NCI-H2081 treated with DMSO at 0.1 percent for 48 hours (cell line): ENCODE results near the gene RPL35.

ENCODE experiments used
- DNase-seq: peaks from one replicate; lab custom pipeline; 2025; lab: John Stamatoyannopoulos, UW

The RPL35 gene

GRCh38 chr9:124877021-124877782 is 15.4 kb upstream of the RPL35 start:
- no peak for DNase-seq

DNA sequence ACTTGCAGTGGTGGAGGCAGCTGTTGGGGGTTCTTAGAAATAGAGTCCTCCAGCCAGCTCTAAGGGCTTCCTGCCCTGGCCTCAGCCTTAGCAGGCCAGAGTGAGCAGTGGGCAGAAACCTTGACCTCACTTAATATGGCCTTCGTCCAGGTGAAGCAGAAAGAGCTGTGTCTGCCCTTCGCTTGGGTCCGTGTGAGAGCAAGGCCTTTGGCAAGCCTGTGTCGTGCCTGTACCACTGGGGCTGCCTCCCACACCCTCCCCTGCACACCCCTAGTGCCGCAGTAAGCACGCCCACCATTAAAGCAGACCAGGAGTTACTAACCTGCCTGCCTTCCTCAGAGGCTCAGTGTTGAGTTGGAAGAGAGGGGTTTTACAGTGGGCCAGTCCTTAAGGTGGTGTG is 13.7 kb upstream of the RPL35 start:
- DNase-seq, result no peak

GRCh38 chr9:124873664-124874063 is 11.9 kb upstream of the RPL35 start:
- no peak for DNase-seq

- no peak for DNase-seq
Measured at GRCh38 chr9:124871156-124871561, 9.4 kb upstream of the RPL35 start.

DNA sequence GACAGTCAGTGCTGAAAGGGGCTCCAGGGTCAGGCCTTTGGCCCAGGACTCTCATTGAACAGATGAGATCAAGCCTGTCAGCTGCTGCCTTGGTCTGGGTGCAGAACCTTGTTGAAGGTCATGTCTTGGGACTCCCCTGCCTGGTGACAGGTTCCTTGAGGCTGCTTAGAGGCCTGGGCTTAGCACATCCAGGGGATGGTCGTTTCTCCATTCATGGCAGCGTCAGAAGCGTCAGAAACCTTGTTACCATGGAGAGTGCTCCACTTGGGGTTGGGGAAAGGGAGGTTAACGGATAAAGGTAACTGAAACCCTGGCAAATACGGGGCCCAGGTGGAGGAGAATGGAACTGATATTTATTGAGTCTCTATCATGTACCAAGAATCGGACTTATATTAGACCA is 9.0 kb upstream of the RPL35 start:
- DNase-seq, result no peak

DNA sequence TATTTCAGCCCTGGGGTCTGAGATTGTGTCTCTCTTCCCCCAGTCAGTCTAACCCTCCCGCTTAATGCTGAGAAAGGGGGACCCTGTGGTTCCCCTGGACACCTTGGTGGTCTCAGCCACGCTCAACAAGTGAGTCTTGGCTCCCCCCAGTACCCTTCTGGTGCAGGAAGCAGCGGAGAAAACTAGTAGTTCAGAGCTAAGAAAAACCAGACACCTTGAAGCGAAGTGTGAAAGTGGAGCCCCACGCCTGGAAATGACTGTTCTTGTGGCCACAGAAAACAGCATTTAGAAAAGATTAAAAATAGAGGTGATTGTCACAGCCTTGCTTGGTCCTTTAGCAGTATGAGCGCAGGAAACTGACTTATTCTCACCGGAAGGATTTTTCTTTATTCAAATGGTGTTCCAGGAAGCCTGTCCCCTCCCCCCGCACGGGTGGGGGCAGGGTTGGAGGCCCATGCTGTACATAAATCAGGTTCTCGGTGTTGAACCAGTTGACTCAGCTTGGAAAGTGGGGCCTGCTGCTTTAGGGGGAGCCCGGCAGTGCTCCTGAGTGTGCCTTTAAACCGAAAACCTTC is 8.3 kb upstream of the RPL35 start:
- no peak for DNase-seq

GRCh38 chr9:124869466-124869985 is 7.8 kb upstream of the RPL35 start:
- DNase-seq, result no peak

- peak; percentile 45 for DNase-seq
Measured at GRCh38 chr9:124868511-124869465, 7.0 kb upstream of the RPL35 start.

- DNase-seq, result no peak
Measured at GRCh38 chr9:124863371-124863871, 1.7 kb upstream of the RPL35 start.

DNA sequence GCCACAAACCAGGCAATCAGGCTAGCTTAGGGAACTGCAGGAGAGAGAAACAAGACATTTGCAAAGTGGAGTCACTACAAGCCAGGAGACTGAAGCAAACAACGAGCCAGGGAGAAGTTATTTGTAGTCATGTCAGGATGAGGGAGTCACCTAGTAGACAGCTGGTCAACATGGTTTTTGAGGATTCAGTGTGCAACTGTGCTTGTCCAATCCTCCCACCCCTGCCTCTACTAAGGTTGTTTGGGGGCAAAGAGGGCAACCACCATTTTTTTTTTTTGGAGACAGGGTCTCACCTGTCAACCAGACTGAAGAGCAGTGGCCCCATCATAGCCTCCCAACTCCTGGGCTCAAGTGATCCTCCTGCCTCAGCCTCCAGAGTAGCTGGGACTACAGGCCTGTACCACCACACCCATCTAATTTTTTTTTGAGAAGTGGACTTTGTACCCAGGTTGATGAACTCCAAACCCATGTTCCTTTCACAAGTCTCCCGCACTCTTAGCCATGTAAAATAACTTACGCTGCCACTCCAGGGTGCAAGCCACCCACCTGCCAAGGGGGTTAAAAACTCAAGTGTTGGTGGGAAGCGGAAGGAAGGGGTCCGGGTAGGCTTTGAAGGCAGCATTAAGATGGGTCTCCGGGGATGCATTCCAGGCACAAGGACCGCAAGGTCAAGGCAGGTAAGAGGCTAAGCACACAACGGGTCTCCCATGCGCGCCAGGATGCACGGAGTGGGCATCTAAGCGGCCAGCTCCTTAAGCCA is 995 bp downstream of the RPL35 start:
- no peak for DNase-seq

GRCh38 chr9:124859803-124860581 is 1.8 kb downstream of the RPL35 start:
- no peak for DNase-seq

GRCh38 chr9:124858330-124859046 is 3.3 kb downstream of the RPL35 start:
- DNase-seq, result no peak

DNA sequence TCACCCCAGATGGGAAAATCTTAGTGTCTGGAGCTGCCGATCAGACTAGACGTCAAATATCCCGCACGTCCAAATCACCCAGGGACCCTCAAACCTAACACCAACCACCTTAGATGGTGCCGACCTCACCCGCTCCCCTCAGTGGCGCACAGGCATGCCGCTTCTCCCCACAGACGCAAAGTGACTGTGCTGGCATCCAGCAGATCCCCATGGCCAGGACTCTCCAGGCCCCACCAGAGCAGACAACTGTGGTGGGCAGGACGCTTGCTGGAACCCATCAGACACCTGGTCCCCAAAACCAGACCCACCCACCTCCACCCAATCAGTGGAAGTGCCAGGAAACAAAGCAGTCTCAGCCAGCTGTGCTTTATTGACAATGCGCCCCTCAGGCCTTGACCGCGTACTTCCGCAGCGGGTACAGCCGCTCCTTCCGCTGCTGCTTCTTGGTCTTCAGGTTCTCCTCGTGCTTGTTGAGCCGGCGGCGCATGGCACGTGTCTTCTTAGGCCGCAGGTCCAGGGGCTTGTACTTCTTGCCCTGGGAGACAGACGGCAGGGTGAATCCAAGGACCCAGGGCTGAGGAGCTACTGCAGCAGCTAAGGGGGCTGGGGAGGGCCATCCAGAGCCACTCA is 4.1 kb downstream of the RPL35 start:
- DNase-seq, result no peak

- DNase-seq, result no peak
Measured at GRCh38 chr9:124855944-124856765, 5.6 kb downstream of the RPL35 start.

DNA sequence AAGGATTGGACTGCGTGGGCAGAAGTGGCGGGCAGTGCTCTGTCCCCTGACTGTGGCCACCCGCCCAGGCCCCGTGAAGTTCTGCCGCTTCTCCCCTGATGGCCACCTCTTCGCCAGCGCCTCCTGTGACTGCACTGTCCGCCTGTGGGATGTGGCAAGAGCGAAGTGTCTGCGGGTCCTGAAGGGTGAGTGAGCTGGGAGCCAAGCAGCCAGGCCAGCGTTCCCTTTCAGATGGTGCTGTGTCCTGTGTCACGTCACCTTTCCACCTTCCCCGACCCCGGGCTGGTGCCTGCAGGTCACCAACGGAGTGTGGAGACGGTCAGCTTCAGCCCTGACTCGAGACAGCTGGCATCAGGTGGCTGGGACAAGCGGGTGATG is 6.2 kb downstream of the RPL35 start:
- no peak for DNase-seq

GRCh38 chr9:124854822-124855221 is 6.9 kb downstream of the RPL35 start:
- DNase-seq, result no peak

DNA sequence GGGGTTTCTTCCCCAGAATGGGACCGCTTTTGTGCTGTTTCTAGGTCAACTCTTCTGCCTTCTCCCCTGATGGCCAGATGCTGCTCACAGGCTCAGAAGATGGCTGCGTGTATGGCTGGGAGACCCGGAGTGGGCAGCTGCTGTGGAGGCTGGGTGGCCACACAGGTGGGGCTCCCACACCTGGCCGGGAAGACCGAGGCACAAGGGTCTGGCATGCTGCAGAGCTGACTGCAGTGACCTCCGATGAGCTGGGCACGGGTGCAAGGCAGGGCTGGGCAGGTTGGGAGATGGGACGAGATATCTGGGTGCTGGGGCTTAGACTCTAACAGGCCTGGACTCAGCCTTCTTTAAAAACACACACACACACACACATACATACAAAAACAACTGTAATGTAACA is 7.6 kb downstream of the RPL35 start:
- DNase-seq, result no peak

GRCh38 chr9:124853605-124854143 is 8.1 kb downstream of the RPL35 start:
- DNase-seq, result no peak
